T-helper 17 cell (primary cell): ENCODE data around the gene CRHR1. TPM values are rescaled to one million over a fixed set of nuclear protein-coding genes. Genes with fewer than 3 reads are reported as not detected.

Experiments used
- ATAC-seq: fragments of 150-1000 bp; cut with Tn5 transposase; 2 replicates; pipeline ENCODE4 v1.10.0; 2021; ENCODE audit warnings: mild to moderate bottlenecking, moderate library complexity
- DNase-seq, 3 donors: peaks; one replicate each; pipeline versions ENCODE4 v3.0.0 to v3.0.0-alpha.2; 2020 to 2021
- H3K9me3 ChIP-seq: one replicate; pipeline ENCODE4 v1.7.0; 2013; ENCODE audit warnings: low read length, mild to moderate bottlenecking; ENCODE audit not compliant: control insufficient read depth, poor library complexity, severe bottlenecking
- H3K27ac Mint-ChIP-seq: one replicate; pipeline ENCODE4 v1.8.0; 2022; ENCODE audit warnings: mild to moderate bottlenecking, moderate library complexity, mixed read lengths
- H3K27me3 Mint-ChIP-seq: one replicate; pipeline ENCODE4 v1.8.0; 2022; ENCODE audit warnings: mixed read lengths
- H3K36me3 Mint-ChIP-seq: one replicate; pipeline ENCODE4 v1.8.0; 2022; ENCODE audit warnings: low read depth, mixed read lengths
- H3K4me1 Mint-ChIP-seq: one replicate; pipeline ENCODE4 v1.8.0; 2022; ENCODE audit warnings: mild to moderate bottlenecking, mixed read lengths
- H3K4me3 Mint-ChIP-seq: one replicate; pipeline ENCODE4 v1.8.0; 2022; ENCODE audit warnings: mild to moderate bottlenecking, moderate library complexity, mixed read lengths
- total RNA-seq, 4 donors: library from RNA in 2 of 4; stranded (reverse) in 2 of 4; gene quantifications; one replicate each; pipeline ENCODE4 v1.2.3 and lab custom pipeline; 2022 to 2026

The CRHR1 gene
- total RNA-seq, 2 donors from 2014 or later, result not detected

- Mint-ChIP-seq H3K27me3 (peaks cover 60% of the 10 kb centered on the region), H3K4me3 (no peak overlapping the region), H3K27ac (no peak overlapping the region), H3K36me3 (peaks cover 2% of the 10 kb centered on the region), H3K4me1 (peaks cover 2% of the 10 kb centered on the region)
- no peaks in the 10 kb centered on the region for H3K9me3 ChIP-seq
- no peak for DNase-seq
- no peak for ATAC-seq
Observed at GRCh38 chr17:45808845-45809244, 24.7 kb downstream of the CRHR1 start.

DNA sequence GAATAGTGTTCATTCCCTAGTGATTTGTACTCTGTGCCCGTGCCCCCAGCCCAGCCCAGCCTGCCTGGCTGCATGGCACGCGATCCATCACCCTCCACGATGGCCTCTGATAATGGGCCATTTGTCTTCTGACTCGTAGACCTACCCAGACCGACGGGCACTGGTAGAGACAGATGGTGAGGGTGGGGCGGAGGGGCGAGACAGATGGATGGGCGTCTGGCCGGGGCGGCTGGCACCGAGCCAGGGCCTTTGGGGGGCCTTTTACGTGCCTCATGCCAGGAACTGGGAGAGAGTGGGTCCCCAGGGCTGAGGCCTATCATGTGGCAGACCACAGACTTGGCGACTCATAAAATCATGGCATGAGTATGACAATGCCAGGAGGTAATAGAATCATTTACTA lies 25.4 kb downstream of the CRHR1 start:
- peaks cover 57% of the 10 kb centered on the region for H3K27me3 Mint-ChIP-seq
- H3K27ac Mint-ChIP-seq, result no peak overlapping the region
- ATAC-seq (no peak), DNase-seq (no peak)
- H3K4me3 Mint-ChIP-seq, result no peak overlapping the region
- H3K4me1 Mint-ChIP-seq, result peaks cover 2% of the 10 kb centered on the region
- H3K9me3 ChIP-seq, result no peaks in the 10 kb centered on the region
- H3K36me3 Mint-ChIP-seq, result peaks cover 2% of the 10 kb centered on the region

DNA sequence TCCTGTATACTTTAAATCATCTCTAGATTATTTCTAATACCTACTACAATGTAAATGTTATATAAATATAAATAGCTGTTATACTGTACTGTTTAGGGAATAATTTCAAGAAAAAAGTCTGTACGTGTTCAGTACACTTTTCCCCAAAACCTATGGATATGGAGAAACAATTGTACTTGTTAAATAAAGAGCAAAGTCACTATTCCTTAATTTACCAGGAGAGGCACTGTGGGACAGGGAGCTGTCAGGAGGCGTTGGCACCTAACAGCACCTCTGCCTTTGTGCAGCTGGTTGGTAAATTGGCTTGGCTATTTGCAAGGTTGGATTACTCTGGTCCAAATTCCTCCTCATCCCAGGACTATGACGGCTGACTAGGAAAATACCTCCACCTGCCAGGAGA lies 28.0 kb downstream of the CRHR1 start:
- H3K4me1 Mint-ChIP-seq, result peaks cover 2% of the 10 kb centered on the region
- DNase-seq, result no peak

DNA sequence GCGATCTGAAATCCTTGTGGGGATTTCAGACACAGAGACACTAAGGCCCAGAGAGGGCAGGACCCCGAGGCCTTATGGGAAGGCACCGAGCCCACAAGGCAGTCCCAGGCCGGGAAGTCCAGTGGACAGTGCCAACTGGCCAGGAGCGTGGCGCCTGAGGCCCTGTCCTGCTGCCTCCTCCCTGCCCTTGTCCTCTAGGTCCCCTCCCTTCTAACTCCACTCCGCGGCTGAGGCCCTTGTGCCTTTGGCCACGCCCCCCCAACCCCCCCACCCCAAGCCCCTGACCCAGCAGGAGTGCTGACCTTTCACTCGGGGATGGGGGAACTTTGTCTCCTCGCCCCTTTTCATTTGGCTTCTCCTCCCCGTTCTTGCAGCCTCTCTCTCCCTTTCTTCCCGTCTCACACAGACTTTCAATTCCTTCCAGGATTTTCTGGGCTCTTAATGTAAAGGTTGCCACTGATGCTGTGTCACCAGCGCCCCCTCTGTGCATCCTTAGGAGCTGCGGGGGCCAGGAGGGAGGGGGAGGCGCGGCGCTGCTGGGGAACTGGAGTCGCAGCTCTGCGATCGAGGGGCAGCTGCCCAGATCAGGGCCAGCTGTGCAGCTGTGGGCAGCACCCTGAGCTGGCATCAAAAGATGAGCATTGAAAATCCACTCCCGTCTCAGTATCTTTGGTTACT lies 29.1 kb downstream of the CRHR1 start:
- Mint-ChIP-seq H3K4me1 (peaks cover 2% of the 10 kb centered on the region), H3K27ac (no peak overlapping the region)
- no peak for ATAC-seq

More for the DNA sequence above, 28.0 kb downstream of the CRHR1 start:
- Mint-ChIP-seq H3K27ac (no peak overlapping the region), H3K36me3 (peaks cover 2% of the 10 kb centered on the region), H3K4me3 (no peak overlapping the region), H3K27me3 (peaks cover 47% of the 10 kb centered on the region)
- no peak for ATAC-seq
- H3K9me3 ChIP-seq, result no peaks in the 10 kb centered on the region

DNA sequence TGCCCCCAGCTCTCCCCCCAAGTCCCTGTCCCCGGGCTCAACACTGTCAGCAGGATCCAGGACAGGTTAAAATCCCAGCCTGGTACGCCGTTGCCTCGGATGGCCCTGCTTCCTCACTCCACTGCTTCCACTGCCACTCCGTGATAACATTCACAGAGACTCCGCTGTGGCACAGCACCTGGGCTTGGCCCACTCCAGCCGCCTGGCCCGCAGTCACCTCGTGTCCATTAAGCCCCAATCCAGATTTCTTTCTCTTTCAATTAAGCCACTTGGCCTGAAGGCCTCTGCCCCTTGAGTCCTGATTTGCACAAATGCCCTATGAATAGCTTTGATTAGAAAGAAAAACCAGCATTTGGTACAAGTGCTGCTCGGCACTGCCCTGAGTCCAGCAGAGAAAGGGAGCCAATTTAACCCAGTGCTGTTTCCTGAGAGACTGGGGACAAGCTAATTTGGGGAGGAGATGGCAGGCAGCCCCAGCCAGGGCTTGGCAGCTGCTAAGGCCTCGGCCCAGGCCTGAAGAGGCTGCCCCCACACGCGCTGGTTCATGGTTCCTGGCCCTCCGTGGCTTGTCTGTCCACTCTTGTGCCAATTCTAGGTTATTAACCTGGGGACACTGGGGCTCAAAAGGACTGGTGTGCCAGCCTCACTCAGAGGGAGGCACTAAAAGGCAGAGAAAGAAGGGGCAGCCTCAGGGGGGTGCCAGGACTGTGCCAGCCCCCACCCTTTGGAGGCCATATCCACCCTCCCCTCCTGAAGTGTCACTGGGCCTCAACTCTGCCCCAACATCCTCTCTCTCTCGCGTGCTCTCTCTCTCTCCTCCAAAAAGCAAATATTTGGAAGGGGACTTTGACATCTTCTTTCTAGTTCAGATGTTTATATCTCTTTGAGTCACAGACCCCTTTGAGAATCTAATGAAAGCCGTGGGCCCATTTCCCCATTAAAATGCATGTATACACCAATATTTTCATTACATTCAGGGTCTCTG lies 30.8 kb downstream of the CRHR1 start:
- no peaks in the 10 kb centered on the region for H3K36me3 Mint-ChIP-seq
- DNase-seq (no peak), ATAC-seq (no peak)
- H3K4me1 Mint-ChIP-seq, result peaks cover 2% of the 10 kb centered on the region
- H3K9me3 ChIP-seq, result no peaks in the 10 kb centered on the region
- peaks cover 30% of the 10 kb centered on the region for H3K27me3 Mint-ChIP-seq
- no peak overlapping the region for H3K27ac Mint-ChIP-seq
- no peak overlapping the region for H3K4me3 Mint-ChIP-seq

More for the DNA sequence above, 29.1 kb downstream of the CRHR1 start:
- peaks cover 38% of the 10 kb centered on the region for H3K27me3 Mint-ChIP-seq
- DNase-seq, result no peak
- no peak overlapping the region for H3K4me3 Mint-ChIP-seq
- H3K36me3 Mint-ChIP-seq, result peaks cover 2% of the 10 kb centered on the region
- no peaks in the 10 kb centered on the region for H3K9me3 ChIP-seq

DNA sequence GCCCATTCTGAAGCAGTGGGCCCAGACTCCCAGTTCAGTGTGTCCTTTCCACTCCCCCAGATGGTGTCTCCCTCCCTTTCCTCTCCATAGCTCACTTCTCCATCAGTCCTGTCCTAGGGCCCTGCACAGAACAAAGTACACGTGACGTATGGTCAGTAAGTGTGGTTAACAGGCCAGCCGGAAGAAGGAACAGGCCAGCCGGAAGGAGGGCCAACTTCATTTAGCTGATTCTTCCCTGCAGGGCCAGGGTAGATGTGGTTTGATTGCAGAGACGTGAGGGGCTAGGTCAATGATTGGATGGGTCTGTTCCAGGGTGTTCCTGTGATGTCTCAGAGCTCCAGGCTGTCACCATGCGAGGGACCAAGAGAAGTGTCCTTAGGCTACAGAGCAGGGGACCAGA lies 31.6 kb downstream of the CRHR1 start:
- H3K4me1 Mint-ChIP-seq, result peaks cover 4% of the 10 kb centered on the region
- ATAC-seq (no peak), DNase-seq (no peak)
- H3K27me3 Mint-ChIP-seq, result peaks cover 33% of the 10 kb centered on the region
- H3K27ac Mint-ChIP-seq, result no peak overlapping the region
- H3K9me3 ChIP-seq, result no peaks in the 10 kb centered on the region
- H3K36me3 Mint-ChIP-seq, result no peaks in the 10 kb centered on the region
- no peak overlapping the region for H3K4me3 Mint-ChIP-seq

DNA sequence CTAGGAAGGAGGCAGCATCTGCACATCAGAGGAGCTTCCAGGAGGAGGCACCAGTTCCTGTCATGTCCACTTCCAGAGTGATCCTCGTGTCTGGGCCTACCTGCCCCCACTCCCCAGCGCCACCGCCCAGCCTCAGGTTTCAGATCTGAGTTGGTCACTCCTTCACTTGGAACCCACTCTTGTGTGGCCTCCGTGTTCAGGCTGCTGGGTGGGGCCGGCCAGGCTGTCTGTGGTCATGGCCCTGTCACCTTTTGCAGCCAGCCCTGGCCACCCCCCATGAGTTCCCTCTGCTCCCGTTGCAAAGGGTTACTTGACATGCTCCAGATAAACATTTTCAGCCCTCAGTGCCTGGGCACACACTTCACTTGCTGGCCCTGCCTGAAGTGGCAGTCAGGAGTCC lies 33.9 kb downstream of the CRHR1 start:
- peaks cover 4% of the 10 kb centered on the region for H3K4me1 Mint-ChIP-seq
- H3K27me3 Mint-ChIP-seq, result peaks cover 22% of the 10 kb centered on the region
- no peaks in the 10 kb centered on the region for H3K36me3 Mint-ChIP-seq
- no peak for ATAC-seq
- no peak overlapping the region for H3K27ac Mint-ChIP-seq
- no peaks in the 10 kb centered on the region for H3K9me3 ChIP-seq
- no peak for DNase-seq
- no peak overlapping the region for H3K4me3 Mint-ChIP-seq

DNA sequence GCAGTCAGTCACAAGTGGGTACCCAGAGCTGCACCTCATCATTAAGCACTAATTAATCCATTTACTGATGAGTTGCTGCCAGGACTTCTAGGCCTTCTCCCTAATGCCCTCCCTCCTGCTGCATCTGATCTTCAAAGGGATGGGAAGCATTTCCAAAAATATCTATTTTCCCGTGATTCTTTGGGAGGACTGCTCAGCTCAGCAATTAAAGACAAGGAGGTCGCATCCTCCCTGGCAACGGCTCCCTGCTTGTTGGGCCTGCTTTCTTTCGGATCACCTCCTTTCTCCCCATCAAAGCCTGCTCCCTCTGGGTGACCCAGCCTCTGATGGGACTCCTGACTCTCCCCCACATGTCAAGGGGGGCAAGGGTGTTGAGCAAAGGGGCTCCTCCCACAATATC lies 34.6 kb downstream of the CRHR1 start:
- H3K4me3 Mint-ChIP-seq, result no peak overlapping the region
- DNase-seq (no peak), ATAC-seq (no peak)
- no peak overlapping the region for H3K27ac Mint-ChIP-seq
- H3K36me3 Mint-ChIP-seq, result no peaks in the 10 kb centered on the region
- H3K27me3 Mint-ChIP-seq, result peaks cover 18% of the 10 kb centered on the region
- no peaks in the 10 kb centered on the region for H3K9me3 ChIP-seq
- H3K4me1 Mint-ChIP-seq, result peaks cover 2% of the 10 kb centered on the region

DNA sequence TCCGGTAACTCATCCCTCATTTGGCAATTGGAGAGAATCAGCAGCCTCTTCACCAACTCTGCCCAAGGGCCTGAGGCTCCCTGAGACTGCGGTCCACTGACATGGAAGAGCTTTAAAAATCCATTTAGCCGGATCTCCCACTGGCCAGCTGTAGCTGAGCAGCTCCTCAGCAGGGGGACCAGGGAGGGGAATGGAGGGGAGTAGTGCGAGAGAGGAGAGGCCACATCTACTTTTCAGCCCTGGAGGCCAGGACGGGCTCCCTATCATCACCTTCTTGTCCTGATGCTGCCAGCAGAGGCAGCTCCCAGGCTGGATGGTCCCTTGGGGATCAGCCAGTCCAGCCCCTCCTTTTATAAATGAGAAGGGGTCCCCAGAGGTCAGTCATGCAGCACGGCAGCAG lies 35.5 kb downstream of the CRHR1 start:
- DNase-seq (no peak), ATAC-seq (no peak)
- Mint-ChIP-seq H3K4me3 (no peak overlapping the region), H3K27me3 (peaks cover 12% of the 10 kb centered on the region), H3K36me3 (no peaks in the 10 kb centered on the region), H3K4me1 (peaks cover 2% of the 10 kb centered on the region), H3K27ac (no peak overlapping the region)
- H3K9me3 ChIP-seq, result no peaks in the 10 kb centered on the region

DNA sequence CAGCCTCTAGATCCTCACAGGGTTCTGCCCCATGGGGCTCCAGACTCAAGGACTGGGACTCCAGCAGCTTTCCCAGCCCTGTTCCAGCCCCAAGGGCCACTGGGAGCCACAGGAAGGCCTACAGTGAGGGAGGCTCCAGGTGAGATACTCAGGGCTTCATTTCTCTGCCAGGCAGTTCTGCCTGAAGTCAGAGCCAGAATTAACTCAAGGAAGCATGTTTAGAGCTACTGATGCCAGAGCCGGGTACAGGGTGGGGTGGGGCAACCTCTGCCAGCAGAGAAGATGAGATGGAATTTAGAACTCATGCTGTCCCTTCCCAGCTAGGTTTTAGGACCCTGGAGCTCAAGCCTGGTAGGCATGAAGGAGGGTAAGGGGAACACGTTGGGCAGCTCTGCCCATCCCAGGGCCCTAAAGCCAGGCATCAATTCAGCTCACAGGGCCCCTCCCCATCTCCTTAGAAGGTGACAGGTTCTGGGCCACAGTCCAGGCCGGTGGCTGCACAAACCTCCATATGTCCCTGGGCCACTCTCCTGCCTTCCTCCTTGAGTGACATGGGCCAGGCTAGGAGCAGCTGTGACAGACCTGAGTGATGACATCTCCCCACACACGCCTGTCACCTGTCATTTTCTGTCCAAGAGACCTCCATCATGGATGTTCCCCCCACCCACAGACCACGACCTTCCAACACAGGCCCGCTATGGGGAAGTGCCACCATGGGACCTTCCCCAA lies 36.1 kb downstream of the CRHR1 start:
- H3K9me3 ChIP-seq, result no peaks in the 10 kb centered on the region
- H3K36me3 Mint-ChIP-seq, result no peaks in the 10 kb centered on the region
- H3K27me3 Mint-ChIP-seq, result peaks cover 6% of the 10 kb centered on the region
- ATAC-seq (no peak), DNase-seq (no peak)
- peaks cover 2% of the 10 kb centered on the region for H3K4me1 Mint-ChIP-seq
- H3K4me3 Mint-ChIP-seq, result no peak overlapping the region
- H3K27ac Mint-ChIP-seq, result no peak overlapping the region

DNA sequence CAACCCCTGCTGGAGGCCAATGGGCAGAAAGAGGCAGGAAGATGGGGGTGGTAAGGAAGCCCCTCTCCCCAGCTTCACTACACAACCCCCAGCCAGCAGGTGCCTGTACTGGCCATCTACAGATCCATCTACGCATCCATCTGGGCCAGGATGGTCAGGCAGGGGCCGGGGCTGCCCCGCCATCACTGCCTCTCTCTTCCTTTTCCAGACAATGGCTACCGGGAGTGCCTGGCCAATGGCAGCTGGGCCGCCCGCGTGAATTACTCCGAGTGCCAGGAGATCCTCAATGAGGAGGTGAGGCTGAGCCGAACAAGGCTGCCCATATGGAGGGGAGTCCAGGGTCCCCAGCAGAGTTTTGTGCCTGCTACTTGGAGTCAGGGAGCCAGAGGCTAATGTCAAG lies 37.0 kb downstream of the CRHR1 start:
- H3K9me3 ChIP-seq, result no peaks in the 10 kb centered on the region
- H3K36me3 Mint-ChIP-seq, result no peaks in the 10 kb centered on the region
- DNase-seq, result no peak
- peaks cover 4% of the 10 kb centered on the region for H3K27me3 Mint-ChIP-seq
- no peak overlapping the region for H3K4me3 Mint-ChIP-seq
- H3K4me1 Mint-ChIP-seq, result peaks cover 2% of the 10 kb centered on the region
- ATAC-seq, result no peak
- no peak overlapping the region for H3K27ac Mint-ChIP-seq

- Mint-ChIP-seq H3K4me1 (peaks cover 4% of the 10 kb centered on the region), H3K36me3 (no peaks in the 10 kb centered on the region), H3K4me3 (no peak overlapping the region), H3K27me3 (peaks cover 10% of the 10 kb centered on the region), H3K27ac (peak overlapping the region; percentile 62)
- no peak for DNase-seq
- peak; percentile 65 for ATAC-seq
- H3K9me3 ChIP-seq, result no peaks in the 10 kb centered on the region
Observed at GRCh38 chr17:45823598-45823997, 39.5 kb downstream of the CRHR1 start.

DNA sequence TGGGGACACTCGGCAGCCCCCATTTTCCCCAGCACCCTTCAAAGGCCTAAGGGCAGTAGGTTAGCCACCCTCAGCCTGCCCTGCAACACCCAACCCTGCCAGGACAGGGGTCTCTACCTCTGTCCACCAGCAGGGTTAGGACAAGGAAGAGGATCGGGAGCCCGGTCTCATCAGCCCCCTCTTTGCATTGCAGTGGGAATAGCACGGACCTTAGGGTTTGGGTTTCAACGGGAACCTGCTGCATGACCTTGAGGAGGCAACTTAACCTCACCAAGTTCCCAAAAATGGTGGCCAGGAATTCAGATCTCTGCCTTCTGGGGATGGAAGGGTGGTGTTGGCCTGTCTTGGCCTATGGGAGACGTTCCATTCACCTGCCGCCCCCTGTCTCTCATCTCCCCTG lies 40.4 kb downstream of the CRHR1 start:
- ATAC-seq (no peak), DNase-seq (no peak)
- Mint-ChIP-seq H3K4me3 (no peak overlapping the region), H3K4me1 (peaks cover 9% of the 10 kb centered on the region), H3K36me3 (no peaks in the 10 kb centered on the region), H3K27me3 (peaks cover 17% of the 10 kb centered on the region), H3K27ac (no peak overlapping the region)
- H3K9me3 ChIP-seq, result no peaks in the 10 kb centered on the region
